ENCODE data around the gene IQCF2. TPM values are rescaled to one million over a fixed set of nuclear protein-coding genes. Genes with fewer than 3 reads are reported as not detected.

Gene IQCF2
- total and polyA plus RNA-seq, 9 of the 15 experiments (the other 6 are each of a cell fraction or from before 2014, with no cell fraction given) = not detected

DNA sequence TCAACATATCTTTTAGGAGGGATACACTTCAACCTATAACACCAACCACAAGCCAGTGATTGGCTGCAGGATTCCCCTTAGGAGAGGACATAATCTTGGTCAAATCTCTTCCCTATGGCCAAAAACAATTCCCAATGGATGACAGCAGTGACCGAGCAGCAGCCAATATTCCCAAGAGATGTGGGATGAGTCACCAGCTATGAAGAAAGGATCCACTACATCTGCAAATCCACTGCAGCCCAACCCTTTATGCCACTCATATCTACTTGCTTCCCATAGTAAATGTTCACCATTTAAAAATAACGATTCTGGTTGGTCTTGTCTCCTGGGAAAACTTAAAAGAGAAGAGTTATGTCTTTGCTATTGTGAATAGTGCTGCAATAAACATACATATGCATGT, 18.5 kb downstream of the IQCF2 start (continued):
- TF ChIP-seq ZNF584 (CRISPR knock-in tag; IDR thresholded peaks at IDR 0.05; ENCODE audit: low read depth) = no peak
- no peak for TF ChIP-seq ZNF175 (CRISPR knock-in tag; IDR thresholded peaks at IDR 0.05; ENCODE audit: low read depth)
- TF ChIP-seq, protein P1, sequence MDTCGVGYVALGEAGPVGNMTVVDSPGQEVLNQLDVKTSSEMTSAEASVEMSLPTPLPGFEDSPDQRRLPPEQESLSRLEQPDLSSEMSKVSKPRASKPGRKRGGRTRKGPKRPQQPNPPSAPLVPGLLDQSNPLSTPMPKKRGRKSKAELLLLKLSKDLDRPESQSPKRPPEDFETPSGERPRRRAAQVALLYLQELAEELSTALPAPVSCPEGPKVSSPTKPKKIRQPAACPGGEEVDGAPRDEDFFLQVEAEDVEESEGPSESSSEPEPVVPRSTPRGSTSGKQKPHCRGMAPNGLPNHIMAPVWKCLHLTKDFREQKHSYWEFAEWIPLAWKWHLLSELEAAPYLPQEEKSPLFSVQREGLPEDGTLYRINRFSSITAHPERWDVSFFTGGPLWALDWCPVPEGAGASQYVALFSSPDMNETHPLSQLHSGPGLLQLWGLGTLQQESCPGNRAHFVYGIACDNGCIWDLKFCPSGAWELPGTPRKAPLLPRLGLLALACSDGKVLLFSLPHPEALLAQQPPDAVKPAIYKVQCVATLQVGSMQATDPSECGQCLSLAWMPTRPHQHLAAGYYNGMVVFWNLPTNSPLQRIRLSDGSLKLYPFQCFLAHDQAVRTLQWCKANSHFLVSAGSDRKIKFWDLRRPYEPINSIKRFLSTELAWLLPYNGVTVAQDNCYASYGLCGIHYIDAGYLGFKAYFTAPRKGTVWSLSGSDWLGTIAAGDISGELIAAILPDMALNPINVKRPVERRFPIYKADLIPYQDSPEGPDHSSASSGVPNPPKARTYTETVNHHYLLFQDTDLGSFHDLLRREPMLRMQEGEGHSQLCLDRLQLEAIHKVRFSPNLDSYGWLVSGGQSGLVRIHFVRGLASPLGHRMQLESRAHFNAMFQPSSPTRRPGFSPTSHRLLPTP (IDR thresholded peaks at IDR 0.05; ENCODE audit: borderline replicate concordance, extremely low read depth, insufficient read length) = no peak
- no peak for TF ChIP-seq GTF2F1 (IDR thresholded peaks at IDR 0.05; ENCODE audit: low read depth, low read length)

DNA sequence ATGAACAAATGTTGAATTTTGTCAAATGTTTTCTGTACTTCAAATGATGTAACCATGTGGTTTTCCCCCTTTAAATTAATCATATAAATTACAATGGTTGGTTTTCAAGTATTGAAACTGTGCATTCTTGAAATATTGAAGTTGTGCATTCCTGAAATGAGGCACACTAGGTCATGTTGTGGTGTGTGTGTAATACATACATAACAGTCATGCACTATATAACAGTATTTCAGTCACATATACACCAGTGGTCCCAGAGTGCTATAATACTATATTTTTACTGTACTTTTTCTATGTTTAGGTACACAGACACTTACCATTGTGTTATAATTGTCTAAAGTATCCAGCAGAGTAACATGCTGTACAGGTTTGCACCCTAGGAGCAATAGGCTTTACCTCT, 25.0 kb downstream of the IQCF2 start:
- Histone ChIP-seq H3K9me3 (replicated peaks; ENCODE audit: control insufficient read depth, insufficient read depth, low read depth, low read length) (no peaks in the 10 kb centered on the region), H3K79me2 (ENCODE audit: control insufficient read depth, insufficient read depth, low read length) (no peaks in the 10 kb centered on the region), H3K36me3 (ENCODE audit: control insufficient read depth, insufficient read depth, low read length) (no peaks in the 10 kb centered on the region), H3K4me1 (replicated peaks in 1 of 2; ENCODE audit: control insufficient read depth in 2 of 2, insufficient read depth in 2 of 2, low read length in 2 of 2) (no peaks in the 10 kb centered on the region; a peak in 1 of 5 replicates), H3K27ac (ENCODE audit: extremely low read depth, low read depth, low read length) (no peak overlapping the region), H2AFZ (ENCODE audit: low read depth, low read length) (no peak overlapping the region), H3K4me3 (no peak overlapping the region), H3K27me3 (ENCODE audit: control insufficient read depth in 2 of 2, insufficient read depth in 2 of 2, low read length in 2 of 2) (no peaks in the 10 kb centered on the region; a peak in 2 of 5 replicates), H3K9me1 (ENCODE audit: control insufficient read depth, insufficient read depth, low read length) (no peaks in the 10 kb centered on the region), H3K4me2 (ENCODE audit: insufficient read depth, low read length) (no peak overlapping the region), H3K9ac (ENCODE audit: insufficient read depth in 1 of 2, low read depth in 2 of 2, low read length in 2 of 2) (no peak overlapping the region), H4K20me1 (replicated peaks; ENCODE audit: control insufficient read depth, insufficient read depth, low read length) (no peaks in the 10 kb centered on the region)
- no peak for DNase-seq (ENCODE audit: extremely low read depth in 1 of 4, low spot score in 3 of 4)
- intact Hi-C loops (cut with micrococcal nuclease) (no loop called here), in situ Hi-C loops (cut with MboI) (no loop called here)
- TF ChIP-seq SRSF9 (IDR thresholded peaks at IDR 0.05; ENCODE audit: borderline replicate concordance, low read depth, low read length) = no peak
- TF ChIP-seq ELF4 (CRISPR knock-in tag; IDR thresholded peaks at IDR 0.05) = no peak
- TF ChIP-seq ZFPM2 (CRISPR knock-in tag; IDR thresholded peaks at IDR 0.05) = no peak
- TF ChIP-seq ZNF212 (CRISPR knock-in tag; IDR thresholded peaks at IDR 0.05) = no peak
- BruUV-seq (replicated peaks) = no TSS peak
- no peak for ATAC-seq
- POLR2A ChIA-PET = no interaction called here
- CTCF ChIA-PET (ENCODE audit: low intra/inter-chr PET ratio) = no interaction called here
- no peak for FAIRE-seq

All from K562 (cell line).